Aorta (tissue), 5 donors: Measurements from ENCODE around the gene ALDH9A1. TPM values are rescaled to one million over a fixed set of nuclear protein-coding genes. Genes with fewer than 3 reads are reported as not detected.
"Not testable (repeated sequence)": the region's sequence is repeated elsewhere in the genome, so short reads cannot be mapped to it uniquely, and the experiment has no call there.

Experiments used
- ATAC-seq: fragments of 200-7000 bp; cut with Tn5 transposase; one replicate; pipeline ENCODE4 v1.9.1; 2022; ENCODE audit warnings: moderate library complexity; ENCODE audit not compliant: low FRiP score
- DNase-seq, 2 donors: peaks; one replicate each; pipeline ENCODE4 v3.0.0-alpha.2; 2020
- H3K27ac ChIP-seq, 2 donors: one replicate each; pipeline ENCODE4 v1.5.1; 2013; ENCODE audit warnings: low read length in 2 of 2, mild to moderate bottlenecking in 2 of 2, moderate library complexity in 2 of 2, control low read depth in 1 of 2, inconsistent platforms in 1 of 2, low read depth in 1 of 2
- H3K27me3 ChIP-seq, 2 donors: one replicate each; pipeline ENCODE4 v1.6.1; 2013; ENCODE audit warnings: control low read depth in 1 of 2, low read length in 1 of 2, mild to moderate bottlenecking in 1 of 2, moderate library complexity in 1 of 2; ENCODE audit not compliant: insufficient read depth in 2 of 2, control insufficient read depth in 1 of 2
- H3K36me3 ChIP-seq, 2 donors: one replicate each; pipeline ENCODE4 v1.6.1; 2013; ENCODE audit warnings: control low read depth in 1 of 2, low read length in 1 of 2, mild to moderate bottlenecking in 1 of 2; ENCODE audit not compliant: insufficient read depth in 2 of 2, control insufficient read depth in 1 of 2
- H3K4me1 ChIP-seq, 2 donors: one replicate each; pipeline ENCODE4 v1.6.1; 2013; ENCODE audit warnings: low read length in 2 of 2, control low read depth in 1 of 2, mild to moderate bottlenecking in 1 of 2, moderate library complexity in 1 of 2; ENCODE audit not compliant: insufficient read depth in 2 of 2, control insufficient read depth in 1 of 2
- H3K4me3 ChIP-seq, 2 donors: one replicate each; pipeline ENCODE4 v1.5.1; 2013; ENCODE audit warnings: low read length in 2 of 2, control low read depth in 1 of 2, mild to moderate bottlenecking in 1 of 2
- H3K9me3 ChIP-seq: one replicate; pipeline ENCODE4 v1.6.1; 2013; ENCODE audit warnings: mild to moderate bottlenecking, low read length; ENCODE audit not compliant: control insufficient read depth
- WGBS, 2 donors: extraction: QIAGEN DNeasy Blood & Tissue Kit; methylation state at CpG; one replicate each; pipeline ENCODE4 v1.1.7; 2013; 5-methylcytosine and 5-hydroxymethylcytosine counted together
- intact Hi-C, 2 donors: fragments of 100-400 bp; cut with DNase I; formaldehyde crosslinking; loops; one replicate each; pipeline versions ENCODE4 v1.14.2 to v1.15.0; 2022
- polyA plus RNA-seq, 2 donors: library from polyadenylated mRNA; stranded (reverse); fragments of 200-250 nt; gene quantifications; one replicate each; pipeline ENCODE4 v1.2.3, GENCODE V29; 2013
- total RNA-seq, 2 donors: library from RNA; stranded (reverse); fragmentation: NEBNext Ultra II Directional; extraction: Animal tissue kit (Norgen Biotek cat#: 25700); gene quantifications; one replicate each; pipeline ENCODE4 v1.2.1, GENCODE V29; 2021
- donor health status: healthy with polysubstance abuse.
- donor health status: Bipolar disorder and iron deficiency.
- donor health status: DM: no; HTN: no; CAD: no.
- donor health status: DM: no; HTN: no; CAD: no.
- donor health status: DM: yes; HTN: yes; CAD: no.

Gene ALDH9A1
- total and polyA plus RNA-seq, 4 donors: 27.4 to 54.3 (median 32.5) TPM

DNA sequence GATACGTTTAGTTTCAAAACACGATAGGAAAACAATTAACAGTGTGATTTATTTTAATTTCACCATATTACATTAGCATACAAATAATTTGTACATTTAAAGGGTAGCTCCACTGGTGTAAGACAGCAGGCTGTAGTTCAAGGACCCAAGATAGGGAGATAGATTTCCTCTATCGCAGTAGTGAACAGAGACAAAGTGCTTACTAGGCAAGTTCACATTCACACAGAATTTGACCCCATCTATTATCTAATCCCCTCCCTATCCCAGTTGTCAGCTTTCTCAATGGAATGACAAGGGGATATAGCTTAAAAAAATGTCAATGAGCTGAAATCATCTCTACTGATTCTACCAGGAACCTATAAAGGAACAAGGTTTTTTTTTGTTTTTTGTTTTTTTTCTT is 36.2 kb downstream of the ALDH9A1 start:
- Histone ChIP-seq H3K36me3 (peaks cover 0 to 4% of the 10 kb centered on the region in 2 donors), H3K27ac (no peak overlapping the region), H3K4me3 (no peak overlapping the region), H3K9me3 (no peaks in the 10 kb centered on the region), H3K27me3 (no peaks in the 10 kb centered on the region), H3K4me1 (no peaks in the 10 kb centered on the region)
- intact Hi-C loops: no loop called here
- WGBS, 2 donors: 77 to 84% methylated on average over 3 of the region's 3 CpGs
- ATAC-seq (no peak), DNase-seq (no peak)

DNA sequence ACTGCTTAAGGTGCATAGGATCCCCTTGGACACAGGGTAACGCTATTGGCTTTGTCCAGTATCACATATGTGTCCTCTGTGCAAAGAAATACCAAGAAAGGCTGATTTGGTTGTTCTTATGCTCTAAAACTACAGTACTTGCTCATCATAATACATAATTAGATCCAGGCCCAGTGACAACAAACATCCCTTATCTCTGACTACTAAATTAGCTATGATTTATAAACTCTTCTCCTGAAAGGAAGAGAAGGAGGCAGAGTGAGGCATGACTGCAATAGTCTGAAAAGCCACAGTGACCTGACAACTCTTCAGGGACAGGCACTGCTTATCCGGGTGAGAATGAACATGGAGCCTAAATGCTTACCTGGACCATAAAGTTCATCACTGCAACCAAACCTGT is 36.7 kb downstream of the ALDH9A1 start:
- Histone ChIP-seq H3K4me1 (no peaks in the 10 kb centered on the region), H3K27ac (no peak overlapping the region), H3K4me3 (no peak overlapping the region), H3K9me3 (no peaks in the 10 kb centered on the region), H3K27me3 (no peaks in the 10 kb centered on the region), H3K36me3 (peaks cover 0 to 4% of the 10 kb centered on the region in 2 donors)
- DNase-seq (no peak), ATAC-seq (peak; percentile 15)
- WGBS, 2 donors: 88 to 91% methylated on average over 2 of the region's 2 CpGs
- intact Hi-C loops: no loop called here

DNA sequence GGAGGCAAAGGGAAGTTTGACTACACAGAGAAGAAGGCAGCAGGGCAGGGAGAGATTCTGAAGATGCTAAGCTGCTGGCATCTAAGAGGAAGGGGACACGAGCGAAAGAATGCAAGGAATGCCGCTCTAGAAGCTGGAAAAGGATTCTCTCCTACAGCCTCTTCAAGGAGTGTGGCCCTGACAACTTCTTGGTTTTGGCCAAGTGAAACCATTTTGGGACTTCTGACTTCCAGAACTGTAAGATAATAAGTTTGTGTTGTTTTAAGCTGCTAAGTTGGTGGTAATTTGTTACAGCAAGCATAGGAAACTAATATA is 38.8 kb downstream of the ALDH9A1 start:
- peaks cover 1 to 7% of the 10 kb centered on the region in 2 donors for H3K36me3 ChIP-seq
- WGBS, 2 donors: 47 to 63% methylated on average over 3 of the region's 3 CpGs
- H3K4me3 ChIP-seq: no peak overlapping the region
- no peaks in the 10 kb centered on the region for H3K27me3 ChIP-seq
- intact Hi-C loops: no loop called here
- DNase-seq (no peak), ATAC-seq (no peak)
- no peak overlapping the region for H3K27ac ChIP-seq
- H3K4me1 ChIP-seq: no peaks in the 10 kb centered on the region
- H3K9me3 ChIP-seq: no peaks in the 10 kb centered on the region

DNA sequence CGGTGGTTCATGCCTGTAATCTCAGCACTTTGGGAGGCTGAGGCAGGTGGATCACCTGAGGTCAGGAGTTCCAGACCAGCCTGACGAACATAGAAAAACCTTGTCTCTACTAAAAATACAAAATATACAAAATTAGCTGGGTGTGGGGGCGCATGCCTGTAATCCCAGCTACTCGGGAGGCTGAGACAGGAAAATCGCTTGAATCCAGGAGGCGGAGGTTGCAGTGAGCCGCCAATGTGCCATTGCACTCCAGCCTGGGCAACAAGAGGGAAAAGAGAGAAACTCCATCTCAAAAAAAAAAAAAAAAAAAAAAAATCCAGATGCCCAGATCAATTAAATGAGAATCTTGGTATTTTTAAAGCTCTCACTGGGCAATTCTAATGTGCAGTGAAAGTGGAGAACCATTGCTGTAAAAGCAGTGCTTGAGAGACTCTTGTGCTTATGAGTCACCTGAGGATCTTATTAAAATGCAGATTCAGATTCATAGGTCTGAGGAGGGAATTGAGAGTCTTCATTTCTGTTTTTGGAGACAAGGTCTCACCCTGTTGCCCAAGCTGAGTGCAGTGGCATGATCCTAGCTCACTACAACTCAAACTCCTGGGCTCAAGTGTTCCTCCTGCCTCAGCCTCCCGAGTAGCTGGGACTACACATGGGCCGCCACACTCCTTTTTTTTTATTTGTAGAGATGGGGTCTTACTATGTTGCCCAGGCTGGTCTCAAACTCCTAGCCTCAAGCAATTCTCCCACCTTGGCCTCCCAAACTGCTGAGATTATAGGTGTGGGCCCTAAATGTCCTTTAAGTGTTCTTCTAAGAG is 39.4 kb downstream of the ALDH9A1 start:
- intact Hi-C loops, DNase-seq, ATAC-seq, H3K4me1 ChIP-seq, H3K36me3 ChIP-seq, H3K27me3 ChIP-seq, H3K27ac ChIP-seq, H3K4me3 ChIP-seq, H3K9me3 ChIP-seq: not testable (repeated sequence)
- 94 to 95% methylated on average over 9 of the region's 9 CpGs for WGBS, 2 donors

DNA sequence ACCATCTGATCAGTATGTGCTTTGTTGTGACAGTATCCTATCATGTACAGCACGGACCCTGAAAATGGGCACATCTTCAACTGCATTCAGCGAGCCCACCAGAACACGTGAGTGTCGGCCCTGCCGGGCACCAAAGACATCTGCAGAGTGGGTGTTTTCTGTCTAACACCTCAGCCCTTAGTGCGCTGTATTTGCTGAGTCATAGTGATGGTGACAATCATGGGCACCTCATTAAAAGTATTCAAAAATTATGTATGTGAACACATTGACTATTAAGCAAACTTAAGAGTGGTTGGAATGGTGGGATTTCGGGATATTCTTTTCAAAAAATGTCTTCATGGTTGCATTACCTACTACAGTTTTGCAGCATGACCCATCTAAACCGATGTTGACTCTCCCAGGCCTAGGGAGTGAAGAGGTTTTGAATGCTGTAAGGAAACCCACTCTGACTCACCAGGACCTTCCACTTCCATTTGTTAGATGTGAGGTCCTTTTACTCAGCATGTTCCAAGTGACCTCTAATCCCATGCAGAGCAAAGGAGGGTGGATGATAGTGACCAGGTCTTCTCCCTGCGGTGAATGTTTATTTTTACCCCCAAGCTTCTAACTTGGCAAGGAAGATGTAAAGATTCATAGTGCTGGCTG is 47.3 kb downstream of the ALDH9A1 start:
- ATAC-seq (no peak), DNase-seq (no peak)
- peaks cover 0 to 2% of the 10 kb centered on the region in 2 donors for H3K4me1 ChIP-seq
- no peaks in the 10 kb centered on the region for H3K27me3 ChIP-seq
- no peak overlapping the region for H3K4me3 ChIP-seq
- no peak overlapping the region for H3K27ac ChIP-seq
- 92 to 96% methylated on average over 9 of the region's 9 CpGs for WGBS, 2 donors
- no peaks in the 10 kb centered on the region for H3K9me3 ChIP-seq
- intact Hi-C loops: no loop called here
- H3K36me3 ChIP-seq: peaks cover 0 to 6% of the 10 kb centered on the region in 2 donors

DNA sequence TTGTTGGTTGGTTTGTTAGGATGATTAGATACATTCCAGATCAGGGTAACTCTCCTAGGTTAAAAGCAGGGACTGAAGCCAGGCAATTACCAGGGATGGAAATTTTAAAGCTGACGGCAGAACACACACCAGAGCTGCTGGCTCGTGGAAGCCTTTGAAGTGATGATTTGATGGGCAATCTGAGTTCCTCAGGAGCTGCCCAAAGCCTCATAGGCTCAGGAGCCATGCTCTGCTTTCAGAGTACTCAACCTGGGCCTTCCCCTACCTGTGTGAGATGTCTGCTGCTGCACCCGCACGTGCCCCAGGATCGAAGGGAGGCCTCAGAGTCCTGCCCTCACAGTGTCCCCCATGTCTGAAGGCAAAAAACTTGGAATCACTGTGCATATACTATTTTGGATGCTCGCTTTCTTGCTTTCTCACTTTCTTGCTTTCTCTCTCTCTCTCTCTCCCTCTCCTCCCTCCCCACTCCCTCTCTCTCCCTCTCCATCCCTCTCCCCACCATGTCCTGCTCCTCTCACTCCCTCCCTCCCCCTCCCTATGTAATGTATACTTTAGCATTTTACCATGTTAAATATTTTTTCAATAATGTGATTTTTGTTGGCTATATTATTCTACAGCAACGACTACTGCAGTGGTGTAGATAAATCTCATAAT is 49.3 kb downstream of the ALDH9A1 start:
- 65 to 68% methylated on average over 7 of the region's 7 CpGs for WGBS, 2 donors
- Histone ChIP-seq H3K4me3 (no peak overlapping the region), H3K9me3 (no peaks in the 10 kb centered on the region), H3K4me1 (peaks cover 0 to 2% of the 10 kb centered on the region in 2 donors), H3K27me3 (no peaks in the 10 kb centered on the region), H3K27ac (no peak overlapping the region), H3K36me3 (peaks cover 0 to 5% of the 10 kb centered on the region in 2 donors)
- ATAC-seq (no peak), DNase-seq (no peak)
- intact Hi-C loops: no loop called here

DNA sequence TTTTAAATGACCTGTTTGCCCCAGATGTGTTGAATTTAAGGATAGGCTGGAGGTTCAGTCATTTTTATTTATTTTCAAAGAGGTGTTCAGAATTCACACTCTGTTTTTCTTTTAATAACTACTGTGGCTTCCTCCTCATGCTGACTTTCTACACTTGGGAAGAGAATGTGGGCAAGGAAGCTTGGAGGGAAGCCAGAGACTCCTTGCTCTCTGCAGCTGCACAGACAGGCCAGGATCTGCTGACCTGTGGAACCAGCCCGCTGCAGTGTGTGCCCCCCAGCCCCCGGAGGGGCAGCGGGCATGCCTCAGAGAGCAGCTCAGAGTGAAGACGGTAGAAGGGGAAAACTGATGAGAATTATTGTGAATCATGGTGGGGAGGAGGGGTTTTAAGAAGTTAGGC is 50.4 kb downstream of the ALDH9A1 start:
- Histone ChIP-seq H3K36me3 (peaks cover 0 to 2% of the 10 kb centered on the region in 2 donors), H3K9me3 (no peaks in the 10 kb centered on the region), H3K4me1 (peaks cover 0 to 2% of the 10 kb centered on the region in 2 donors), H3K4me3 (no peak overlapping the region), H3K27ac (no peak overlapping the region), H3K27me3 (no peaks in the 10 kb centered on the region)
- intact Hi-C loops: no loop called here
- no peak for DNase-seq
- ATAC-seq: no peak
- 88 to 94% methylated on average over 4 of the region's 4 CpGs for WGBS, 2 donors

DNA sequence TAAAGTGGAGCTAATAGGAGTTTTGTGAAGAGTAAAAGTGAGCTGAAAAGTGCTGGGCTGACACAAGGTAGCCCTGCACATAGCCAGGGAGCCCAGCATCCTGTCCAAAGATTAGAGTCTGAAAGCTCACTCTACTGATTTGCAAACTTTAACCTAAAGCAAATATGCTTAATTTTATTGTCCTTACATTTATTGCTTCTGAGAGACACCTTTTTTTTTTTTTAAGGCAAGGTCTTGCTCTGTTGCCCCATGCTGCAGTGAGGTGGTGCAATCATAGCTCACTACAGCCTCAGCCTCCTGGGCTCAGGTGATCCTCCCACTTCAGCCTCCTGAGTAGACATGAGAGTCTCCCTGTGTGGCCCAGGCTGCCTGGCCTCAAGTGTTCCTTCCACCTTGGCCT is 50.8 kb downstream of the ALDH9A1 start:
- intact Hi-C loops: no loop called here
- H3K4me1 ChIP-seq: peaks cover 0 to 2% of the 10 kb centered on the region in 2 donors

More for the DNA sequence above, 50.8 kb downstream of the ALDH9A1 start:
- Histone ChIP-seq H3K27ac (no peak overlapping the region), H3K27me3 (no peaks in the 10 kb centered on the region), H3K4me3 (no peak overlapping the region), H3K9me3 (no peaks in the 10 kb centered on the region), H3K36me3 (peaks cover 0 to 2% of the 10 kb centered on the region in 2 donors)
- no peak for ATAC-seq
- DNase-seq: no peak
